IPS-11a (cell line): ENCODE results near the gene CASP9.
"Not testable (repeated sequence)": the region's sequence is repeated elsewhere in the genome, so short reads cannot be mapped to it uniquely, and the experiment has no call there.

Source experiments
- H3K4me3 ChIP-seq: one replicate; pipeline ENCODE4 v1.5.1; 2013; ENCODE audit warnings: low read depth, low read length, control low read depth

The CASP9 gene

DNA sequence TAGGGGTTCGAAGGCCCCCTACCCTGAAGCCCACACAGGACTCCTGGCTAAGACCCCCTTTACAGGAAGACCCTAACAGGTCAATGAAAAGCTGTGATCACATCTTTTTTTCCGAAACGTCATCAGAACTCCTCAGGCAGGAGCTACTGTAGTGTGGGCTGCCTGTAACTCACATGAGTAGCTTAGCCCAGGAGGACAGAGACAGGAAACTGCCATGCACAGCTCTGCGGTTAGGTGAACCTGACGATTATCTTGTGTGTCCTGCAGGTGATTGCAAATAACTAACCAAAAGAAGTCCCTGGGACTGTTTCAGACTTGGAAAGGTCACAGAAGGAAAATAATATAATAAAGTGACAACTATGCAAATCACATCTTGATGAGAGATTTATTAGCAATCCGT, 52.3 kb downstream of the CASP9 start:
- H3K4me3 ChIP-seq, result not testable (repeated sequence)

DNA sequence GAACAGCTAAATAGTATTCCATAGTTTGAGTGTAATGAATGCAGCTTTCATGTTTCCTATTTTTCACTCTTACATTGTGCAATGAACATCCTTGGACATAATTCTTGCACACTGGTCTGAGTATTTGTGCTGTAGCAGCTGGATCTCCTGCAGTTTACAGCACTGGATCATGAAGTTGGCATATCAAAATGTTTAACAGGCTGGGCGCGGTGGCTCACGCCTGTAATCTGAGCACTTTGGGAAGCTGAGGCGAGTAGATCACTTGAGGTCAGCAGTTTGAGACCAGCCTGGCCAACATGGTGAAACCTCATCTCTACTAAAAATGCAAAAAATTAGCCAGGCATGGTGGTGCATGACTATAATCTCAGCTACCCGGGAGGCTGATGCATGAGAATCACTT, 52.9 kb downstream of the CASP9 start:
- not testable (repeated sequence) for H3K4me3 ChIP-seq

DNA sequence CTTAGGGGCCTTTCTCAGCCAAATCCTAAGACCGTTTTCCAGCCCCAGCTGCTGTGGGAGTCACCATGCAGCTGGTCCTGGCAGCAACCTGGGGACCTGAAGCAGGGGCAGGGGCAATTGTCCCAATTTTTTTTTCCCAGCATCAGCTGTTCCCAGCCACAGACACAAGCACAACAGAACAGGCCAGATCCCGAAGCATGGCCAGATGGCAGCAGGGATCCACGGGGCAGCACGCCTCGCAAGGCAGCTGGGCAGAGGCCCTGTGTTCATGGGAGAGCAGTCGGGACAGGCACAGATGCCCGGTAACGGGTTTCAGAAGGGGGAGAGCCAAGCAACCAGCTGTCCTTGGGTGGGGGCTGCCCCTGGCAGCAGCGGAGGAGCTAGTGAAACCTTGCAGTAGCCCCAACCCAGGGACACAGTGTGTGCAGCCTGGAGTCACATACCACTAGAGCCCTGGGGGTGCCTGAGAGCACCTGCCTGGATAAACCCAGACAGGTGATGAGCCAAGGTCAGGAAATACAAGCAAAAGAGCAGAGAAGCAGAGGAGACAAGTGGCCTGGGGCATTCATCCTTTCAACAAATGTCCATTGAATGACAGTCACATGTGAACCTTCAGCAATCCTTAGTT, 54.1 kb downstream of the CASP9 start:
- not testable (repeated sequence) for H3K4me3 ChIP-seq

DNA sequence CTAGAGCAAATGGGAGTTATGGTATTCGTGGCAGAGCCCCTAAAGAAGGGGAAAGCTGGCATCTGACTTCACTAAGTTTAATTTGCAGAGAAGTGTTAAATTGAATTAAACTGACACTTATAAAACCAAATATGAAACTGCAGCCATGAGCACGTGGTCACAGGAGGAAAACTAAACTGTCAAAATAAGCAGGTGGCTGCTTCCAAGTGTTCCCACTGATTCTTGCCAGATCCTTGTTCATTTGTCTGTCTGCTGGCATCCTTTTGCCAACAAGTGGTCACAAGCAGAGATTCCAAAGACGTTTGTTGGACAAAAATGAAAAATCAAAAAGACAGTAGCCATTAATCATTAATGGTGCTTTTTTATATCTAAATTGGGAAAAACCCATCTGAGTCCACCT, 54.7 kb downstream of the CASP9 start:
- H3K4me3 ChIP-seq, result no peak overlapping the region

DNA sequence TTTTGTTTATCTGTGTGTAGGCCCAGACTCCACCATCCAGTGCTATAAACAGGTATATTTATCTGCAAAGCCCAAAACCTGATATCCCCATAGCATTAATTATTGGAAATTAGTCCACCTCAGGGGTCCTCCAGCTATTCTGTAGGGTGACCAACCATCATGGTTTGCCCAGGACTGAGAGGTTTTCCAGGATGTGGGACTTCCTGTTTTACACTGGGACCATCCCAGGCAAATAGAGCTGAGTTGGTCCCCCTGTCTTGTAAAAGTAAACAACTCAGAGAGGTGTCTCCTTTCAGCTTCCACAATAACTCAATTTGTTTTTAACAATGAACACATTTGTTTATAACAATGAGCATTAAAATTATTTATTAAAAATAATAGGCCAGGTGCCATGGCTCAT, 55.9 kb downstream of the CASP9 start:
- no peak overlapping the region for H3K4me3 ChIP-seq

DNA sequence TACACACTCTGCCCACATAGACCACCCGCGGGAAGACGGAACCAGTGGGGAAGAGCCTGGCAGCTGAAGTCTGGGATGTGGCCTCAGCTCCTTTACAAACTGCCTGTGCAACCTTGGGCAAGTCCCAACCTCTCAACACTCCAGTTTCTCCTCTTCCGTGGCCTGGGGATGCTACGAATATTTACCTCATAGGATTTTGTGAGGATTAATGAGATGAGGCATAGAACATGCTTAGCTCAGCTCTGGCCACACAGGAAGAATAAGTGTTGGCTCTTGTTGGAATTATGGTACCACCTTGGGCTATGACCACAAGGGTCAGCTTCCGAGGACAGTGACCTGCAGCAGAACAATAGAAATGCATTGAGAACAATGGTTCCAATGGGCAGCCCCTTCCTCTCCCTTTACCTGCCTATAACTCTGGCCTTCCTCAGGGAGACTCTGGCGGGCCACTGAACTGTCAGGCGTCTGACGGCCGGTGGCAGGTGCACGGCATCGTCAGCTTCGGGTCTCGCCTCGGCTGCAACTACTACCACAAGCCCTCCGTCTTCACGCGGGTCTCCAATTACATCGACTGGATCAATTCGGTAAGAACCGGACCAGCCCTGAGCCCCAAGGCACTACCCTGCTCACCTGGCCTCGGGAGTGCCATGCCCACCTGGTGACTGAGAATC, 56.9 kb downstream of the CASP9 start:
- not testable (repeated sequence) for H3K4me3 ChIP-seq

DNA sequence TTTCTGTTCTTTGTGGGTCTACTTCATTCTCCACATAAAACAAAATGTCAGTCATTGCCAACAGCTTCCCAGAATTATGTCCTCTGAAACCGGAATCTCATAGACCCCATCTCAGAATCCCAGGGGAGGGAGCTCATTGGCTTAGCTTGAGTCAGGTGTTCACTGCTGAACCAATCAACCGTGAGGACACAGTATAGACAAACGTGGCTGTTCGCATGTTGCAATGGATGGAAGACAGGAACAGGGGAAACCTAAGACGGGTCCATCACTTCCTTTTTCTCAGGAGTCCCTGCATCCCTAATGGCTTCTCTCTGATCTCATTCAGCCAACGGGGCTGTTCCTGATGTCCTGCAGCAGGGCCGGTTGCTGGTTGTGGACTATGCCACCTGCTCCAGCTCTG, 58.3 kb downstream of the CASP9 start:
- no peak overlapping the region for H3K4me3 ChIP-seq

DNA sequence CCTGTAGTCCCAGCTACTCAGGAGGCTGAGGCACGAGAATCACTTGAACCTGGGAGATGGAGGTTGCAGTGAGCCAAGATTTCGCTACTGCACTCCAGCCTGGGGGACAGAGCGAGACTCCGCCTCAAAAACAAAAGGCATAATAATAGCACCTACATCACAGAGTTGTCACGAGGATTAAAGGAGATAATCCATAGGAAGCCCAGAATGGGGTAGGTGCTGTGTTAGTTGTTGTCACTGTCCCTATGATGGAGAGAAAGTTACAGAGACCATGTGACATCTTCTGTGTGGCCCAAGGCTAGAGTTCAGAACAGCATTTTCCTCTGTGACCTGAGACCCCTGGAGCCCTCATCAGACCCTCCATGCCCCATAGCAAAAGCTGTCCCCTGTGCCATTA, 60.1 kb downstream of the CASP9 start:
- H3K4me3 ChIP-seq, result not testable (repeated sequence)

DNA sequence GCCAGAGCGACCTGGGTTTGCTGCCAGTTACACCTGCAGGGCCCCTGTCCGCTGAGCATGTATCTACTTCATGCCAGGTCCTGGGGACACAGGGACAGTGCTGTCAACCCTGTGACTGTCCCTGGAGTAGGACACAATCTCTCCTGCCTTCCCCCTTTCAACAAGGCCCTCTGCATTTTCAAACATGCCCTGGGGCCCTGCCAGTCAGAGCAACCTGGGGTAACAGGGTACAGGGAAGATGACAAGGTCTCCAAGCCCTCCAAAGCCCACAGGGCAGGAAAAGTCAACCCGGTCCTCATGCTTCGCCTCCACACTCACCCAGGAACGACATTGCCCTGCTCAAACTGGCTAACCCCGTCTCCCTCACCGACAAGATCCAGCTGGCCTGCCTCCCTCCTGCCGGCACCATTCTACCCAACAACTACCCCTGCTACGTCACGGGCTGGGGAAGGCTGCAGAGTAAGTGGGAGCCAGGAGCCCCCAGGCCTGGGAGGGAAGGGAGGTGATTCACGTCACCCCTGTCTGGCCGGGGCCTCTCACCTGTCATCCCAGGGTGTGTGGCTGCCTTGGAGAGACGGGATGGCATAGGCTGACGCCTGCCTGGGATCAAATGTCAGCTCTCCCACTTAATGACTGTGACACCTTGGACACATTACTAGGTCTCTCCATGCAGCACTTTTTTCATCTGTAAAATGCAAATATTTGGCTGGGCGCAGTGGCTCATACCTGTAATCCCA, 60.8 kb downstream of the CASP9 start:
- not testable (repeated sequence) for H3K4me3 ChIP-seq

DNA sequence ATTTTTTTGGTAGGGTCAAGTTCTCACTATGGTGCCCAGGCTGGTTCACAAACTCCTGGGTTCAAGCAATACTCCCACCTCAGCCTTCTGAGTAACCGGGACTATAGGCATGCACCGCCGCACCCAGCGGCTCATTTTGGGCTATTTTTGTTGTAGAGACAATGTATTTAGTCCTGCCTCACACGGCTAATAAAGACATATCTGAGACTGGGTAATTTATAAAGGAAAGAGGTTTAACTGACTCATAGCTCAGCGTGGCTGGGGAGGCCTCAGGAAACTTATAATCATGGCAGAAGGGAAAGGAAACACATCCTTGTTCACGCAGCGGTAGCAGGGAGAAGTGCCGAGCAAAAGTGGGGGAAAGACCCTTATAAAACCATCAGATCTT, 63.3 kb downstream of the CASP9 start:
- no peak overlapping the region for H3K4me3 ChIP-seq

DNA sequence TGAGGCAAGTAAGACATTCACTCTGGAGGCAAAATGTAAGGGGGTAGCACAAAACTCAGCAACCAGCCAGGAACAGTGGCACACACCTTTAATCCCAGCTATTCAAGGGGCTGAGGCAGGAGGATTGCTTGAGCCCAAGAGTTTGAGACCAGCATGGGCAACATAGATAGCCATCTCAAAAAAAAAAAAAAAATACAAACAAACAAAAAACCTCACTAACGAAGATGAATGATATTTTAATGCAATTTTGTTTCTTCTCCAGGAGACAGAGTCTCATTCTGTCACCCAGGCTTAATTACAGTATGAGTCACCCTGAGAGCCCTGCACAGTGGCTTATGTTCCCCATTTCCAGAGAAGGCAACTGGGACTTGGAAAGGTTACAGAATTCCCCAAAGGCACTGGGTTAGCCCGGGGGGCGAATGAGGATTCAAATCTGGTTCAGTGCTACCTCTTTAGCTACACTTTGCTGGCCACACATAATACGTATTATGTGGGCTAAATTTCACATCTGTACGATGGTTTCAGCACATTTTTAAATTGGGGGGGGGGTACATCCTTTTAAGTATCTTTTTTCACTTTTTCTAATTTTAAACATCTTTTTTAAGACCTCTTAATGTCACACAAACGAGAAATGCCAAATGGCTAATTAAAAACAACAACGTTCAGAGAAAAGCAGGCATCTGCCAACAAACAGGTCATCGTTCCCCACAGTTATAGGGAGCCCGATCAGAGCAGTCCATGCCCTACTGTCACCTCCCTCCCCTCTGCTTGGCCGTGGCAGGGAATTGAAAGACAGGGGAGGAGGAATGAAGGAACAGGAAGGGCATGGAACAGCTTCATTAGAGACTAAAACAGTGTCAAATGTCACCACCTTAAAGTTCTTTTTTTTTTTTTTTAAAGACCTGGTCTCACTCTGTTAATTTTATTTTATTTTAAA, 64.0 kb downstream of the CASP9 start:
- H3K4me3 ChIP-seq, result no peak overlapping the region

DNA sequence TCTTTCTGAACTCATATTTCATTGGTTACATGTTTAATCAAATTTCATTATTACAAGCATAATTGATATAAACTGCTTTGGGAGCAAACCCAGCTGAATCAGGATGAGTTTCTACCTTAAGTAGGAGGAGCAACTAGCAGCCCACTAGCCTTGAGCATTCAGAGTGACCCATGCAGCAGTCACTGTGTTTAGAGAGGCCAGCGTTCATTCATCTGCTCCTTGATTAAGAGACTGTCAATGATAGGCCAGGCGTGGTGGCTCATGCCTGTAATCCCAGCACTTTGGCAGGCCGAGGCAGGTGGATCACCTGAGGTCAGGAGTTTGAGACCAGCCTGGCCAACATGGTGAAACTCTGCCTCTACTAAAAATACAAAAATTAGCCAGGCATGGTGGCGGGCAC, 65.6 kb downstream of the CASP9 start:
- H3K4me3 ChIP-seq, result not testable (repeated sequence)

DNA sequence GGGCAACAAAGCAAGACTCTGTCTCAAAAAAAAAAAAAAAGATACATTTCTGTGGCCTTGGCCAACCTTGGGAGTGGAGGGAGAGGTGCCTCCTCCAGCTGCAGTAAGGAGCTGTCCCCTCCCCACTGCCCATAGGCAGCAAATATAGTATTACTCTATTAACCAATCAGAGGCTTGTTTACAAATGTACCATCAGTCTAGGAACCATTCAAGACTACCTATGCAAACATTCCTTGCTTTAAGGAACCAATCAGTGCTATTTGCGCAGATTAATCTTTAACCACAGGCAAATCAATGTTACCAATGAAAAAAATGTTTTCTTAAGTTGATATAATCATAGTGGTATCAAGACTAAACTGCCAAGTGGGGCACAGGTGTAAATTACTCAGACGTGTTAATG, 66.4 kb downstream of the CASP9 start:
- H3K4me3 ChIP-seq, result no peak overlapping the region

DNA sequence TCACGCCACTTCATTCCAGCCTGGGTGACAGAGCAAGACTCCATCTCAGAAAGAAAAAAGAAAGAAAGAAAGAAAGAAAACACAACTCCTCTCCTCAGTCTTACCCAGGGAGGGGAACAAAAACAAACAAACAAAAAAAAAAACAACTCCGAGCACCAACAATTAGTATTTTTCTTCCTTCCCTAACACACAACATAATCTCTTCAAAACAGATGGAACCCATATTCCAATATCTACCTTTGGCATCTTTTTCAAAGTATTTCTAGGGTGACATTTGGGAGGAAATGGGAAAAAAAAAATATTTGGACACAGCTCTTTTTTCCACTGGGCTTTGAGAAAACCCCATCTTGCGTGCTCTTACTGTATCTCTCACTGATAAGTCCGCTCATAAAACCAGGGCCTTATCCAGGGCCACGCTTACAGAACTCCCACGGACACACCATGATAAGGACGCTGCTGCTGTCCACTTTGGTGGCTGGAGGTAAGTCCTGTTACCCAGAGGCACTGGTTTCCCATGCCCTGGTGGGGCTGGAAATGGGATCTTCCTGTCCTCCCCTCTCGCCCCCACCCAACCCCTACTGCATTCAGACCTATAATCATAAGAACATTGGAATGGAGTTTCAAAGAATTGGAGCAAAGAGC, 67.6 kb downstream of the CASP9 start, which contains the start of gene CELA2A:
CELA2A (plus strand) TSS at position 420 of the 642 bp plus-strand sequence; CDS start at position 442, 22 bp downstream.
- H3K4me3 ChIP-seq, result no peak within 1 kb of the TSS

DNA sequence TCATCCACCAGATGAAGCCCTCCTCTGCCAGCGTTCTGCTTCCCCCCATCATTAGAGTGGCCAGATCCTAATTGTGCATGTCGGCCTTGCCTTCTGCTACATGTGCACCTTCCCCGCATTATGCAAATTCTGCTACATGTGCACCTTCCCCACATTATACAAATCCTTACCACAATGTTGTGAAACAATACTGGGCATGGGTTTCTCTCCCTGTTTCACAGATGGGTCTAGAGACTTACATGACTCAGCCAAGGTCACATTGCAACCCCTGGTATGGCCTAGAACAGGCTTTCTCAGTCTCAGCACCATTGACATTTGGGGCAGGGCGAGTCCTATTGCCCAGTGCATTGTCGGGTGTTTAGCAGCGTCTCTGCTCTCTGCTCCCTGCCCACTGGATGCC, 68.5 kb downstream of the CASP9 start:
- H3K4me3 ChIP-seq, result no peak overlapping the region

DNA sequence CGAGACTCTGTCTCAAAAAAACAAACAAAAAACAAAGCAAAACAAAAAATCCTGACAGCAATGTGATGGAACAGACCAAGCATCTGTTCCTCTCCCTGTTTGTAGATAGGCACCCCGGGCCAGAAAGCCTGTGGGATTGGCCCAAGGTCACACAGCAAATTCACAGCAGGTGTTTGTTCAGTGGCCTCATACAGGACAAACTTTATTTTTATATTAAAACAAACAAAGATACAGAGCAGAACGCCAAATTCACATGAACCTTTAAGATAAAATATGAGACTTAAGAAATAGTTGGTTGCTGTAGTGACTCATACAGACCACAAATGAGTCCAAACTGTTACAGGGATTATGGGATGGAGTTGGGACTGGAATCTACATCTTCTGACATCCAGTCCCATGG, 69.8 kb downstream of the CASP9 start:
- no peak overlapping the region for H3K4me3 ChIP-seq

DNA sequence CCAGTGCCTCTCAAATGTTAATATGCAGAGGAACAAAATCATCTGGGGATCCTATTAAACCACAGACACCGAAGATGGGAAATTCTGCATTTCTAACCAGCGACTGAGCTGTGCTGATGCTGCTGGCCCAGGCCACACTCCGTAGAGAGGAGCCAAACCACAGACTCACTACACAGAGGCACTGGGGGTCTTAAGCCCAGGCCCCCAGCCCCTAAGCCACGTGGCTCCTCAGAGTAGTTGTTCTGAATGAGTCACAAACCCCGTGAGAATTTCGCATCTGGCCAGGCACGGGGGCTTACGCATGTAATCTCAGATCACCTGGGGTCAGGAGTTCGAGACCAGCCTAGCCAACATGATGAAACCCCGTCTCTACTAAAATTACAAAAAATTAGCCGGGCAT, 70.3 kb downstream of the CASP9 start:
- H3K4me3 ChIP-seq, result no peak overlapping the region

DNA sequence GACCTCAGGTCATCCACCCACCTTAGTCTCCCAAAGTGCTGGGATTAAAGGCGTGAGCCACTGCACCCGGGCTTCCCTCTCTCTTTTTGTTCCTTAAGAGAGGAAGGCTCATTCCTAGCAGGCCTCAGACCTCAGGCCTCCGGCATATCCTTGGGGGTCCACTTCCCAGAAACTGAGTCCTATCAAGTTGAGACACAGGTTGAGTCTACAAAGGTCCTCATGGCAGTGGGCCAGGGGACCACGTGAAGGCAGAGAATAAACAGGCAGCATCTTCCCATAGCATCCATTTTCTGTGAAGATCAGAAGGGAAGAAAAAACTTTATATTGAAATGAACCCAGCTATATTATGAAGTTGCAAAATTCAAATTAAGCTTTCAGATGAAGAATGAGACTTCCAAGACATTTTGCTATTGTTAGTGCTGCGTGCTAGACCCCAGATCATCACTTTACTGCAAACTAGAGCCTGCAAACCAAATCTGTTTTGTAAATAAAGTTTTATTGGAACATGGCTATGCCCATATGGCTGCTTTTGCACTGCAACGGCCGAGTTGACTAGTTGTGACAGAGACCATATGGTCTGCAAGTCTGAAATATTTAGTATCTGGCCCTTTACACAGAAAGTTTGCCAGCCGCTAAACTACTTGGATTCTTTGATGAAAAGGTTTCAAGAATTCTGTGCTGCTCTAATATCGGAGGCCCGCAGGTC, 71.0 kb downstream of the CASP9 start:
- no peak overlapping the region for H3K4me3 ChIP-seq

DNA sequence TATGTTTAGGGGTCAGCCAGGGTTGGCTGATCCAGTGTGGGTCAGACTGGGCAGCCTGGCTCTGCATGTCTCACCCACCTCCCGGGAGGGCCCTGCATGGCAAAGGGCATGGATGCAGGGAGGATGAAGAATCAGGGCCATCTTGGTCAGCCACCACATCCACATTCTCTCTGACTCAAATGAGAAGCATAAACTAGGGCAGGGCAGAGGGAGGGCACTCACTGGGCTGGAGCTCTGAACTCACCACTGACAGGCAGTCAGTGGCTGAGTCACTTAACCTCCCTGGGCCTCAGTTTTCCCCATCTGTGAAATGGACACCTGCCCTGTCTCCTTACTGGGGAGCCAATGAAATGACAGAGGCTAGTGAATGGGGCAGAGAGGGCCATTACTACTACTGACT, 71.8 kb downstream of the CASP9 start:
- H3K4me3 ChIP-seq, result no peak overlapping the region
